GM18508 (cell line): Measurements from ENCODE around the gene FAM185A.
"Not testable (repeated sequence)": the region's sequence is repeated elsewhere in the genome, so short reads cannot be mapped to it uniquely, and the experiment has no call there.

Experiments
- ATAC-seq: cut with Tn5 transposase; IDR thresholded peaks from one replicate; pipeline ENCODE4 v1.9.1; 2021; ENCODE audit warnings: moderate number of reproducible peaks; ENCODE audit not compliant: insufficient read depth, unreplicated experiment

The FAM185A gene

GRCh38 chr7:102828286-102828685 lies 79.5 kb downstream of the FAM185A start:
- ATAC-seq: no peak

DNA sequence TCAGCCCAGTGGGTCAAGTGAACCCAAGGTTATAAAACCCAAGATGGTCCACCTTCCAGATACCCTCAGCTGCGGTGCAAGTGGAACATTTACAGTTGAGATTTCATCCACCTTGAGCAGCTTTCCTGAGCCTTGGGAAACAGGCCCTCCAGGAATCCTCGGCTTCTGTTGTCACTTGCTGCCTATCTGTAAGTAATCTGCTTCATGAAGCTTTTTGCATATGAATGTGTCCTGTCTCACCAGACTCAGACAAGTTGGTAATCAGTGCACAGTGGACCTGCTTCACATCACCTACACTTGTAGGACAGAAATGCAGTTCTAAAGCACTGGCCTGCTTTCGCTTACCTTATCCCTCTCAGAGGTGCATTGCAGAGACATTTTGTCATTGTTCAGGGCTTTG lies 80.3 kb downstream of the FAM185A start:
- no peak for ATAC-seq

- no peak for ATAC-seq
These were observed 81.4 kb downstream of the FAM185A start for GRCh38 chr7:102830197-102830596.

DNA sequence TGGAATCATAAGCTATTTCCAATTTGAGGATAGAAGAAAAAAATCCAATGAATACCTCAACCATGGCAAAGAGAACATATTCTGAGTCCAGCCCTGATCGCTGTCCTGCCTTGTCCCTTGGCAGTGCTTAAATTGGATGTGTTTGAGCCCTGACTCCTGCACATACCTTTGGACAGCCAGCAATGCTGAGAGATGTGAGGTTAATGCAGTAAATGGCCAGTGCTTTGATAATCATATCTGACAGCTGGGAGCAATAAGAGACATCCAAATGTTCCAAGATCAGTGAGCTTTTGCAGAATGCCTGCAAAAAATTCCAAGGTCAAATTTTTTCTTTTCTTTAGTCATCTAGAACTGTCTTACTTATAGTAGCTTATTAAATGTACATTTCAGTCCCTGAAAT lies 83.9 kb downstream of the FAM185A start:
- ATAC-seq: no peak

DNA sequence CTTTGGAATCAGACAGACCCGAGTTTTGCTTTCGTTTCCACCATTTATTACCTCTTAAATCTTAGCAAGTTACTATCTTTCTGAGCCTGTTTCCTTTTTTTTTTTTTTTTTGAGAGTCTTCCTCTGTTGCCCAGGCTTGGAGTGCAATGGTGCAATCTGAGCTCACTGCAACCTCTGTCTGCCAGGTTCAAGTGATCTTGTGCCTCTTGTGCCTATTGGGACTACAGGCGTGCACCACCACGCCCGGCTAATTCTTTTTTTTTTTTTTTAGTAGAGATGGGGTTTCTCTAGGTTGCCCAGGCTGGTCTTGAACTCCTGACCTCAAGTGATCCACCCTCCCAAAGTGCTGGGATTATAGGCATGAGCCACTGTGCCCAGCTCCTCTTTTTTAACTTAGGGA lies 84.5 kb downstream of the FAM185A start:
- no peak for ATAC-seq

GRCh38 chr7:102834466-102834865 lies 85.7 kb downstream of the FAM185A start:
- ATAC-seq: no peak

DNA sequence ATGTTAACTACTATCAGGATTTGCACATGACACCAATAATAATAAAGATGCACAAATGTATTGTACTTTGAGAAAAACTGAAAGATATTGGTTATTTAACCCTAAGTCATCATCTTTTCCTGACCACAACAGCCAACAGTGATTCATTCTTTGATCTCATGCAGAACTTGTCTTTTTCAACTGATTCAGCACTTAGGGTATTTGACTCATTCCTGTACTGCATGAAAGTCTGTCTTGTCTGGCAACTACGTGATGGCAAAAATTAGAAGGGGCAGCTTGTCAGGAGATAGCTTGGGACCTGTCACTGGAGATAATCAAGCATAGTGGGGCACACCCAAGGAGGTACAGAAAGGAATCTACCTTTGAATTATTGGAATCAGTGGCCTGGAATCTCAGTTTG lies 86.2 kb downstream of the FAM185A start:
- ATAC-seq: peak; percentile 91

DNA sequence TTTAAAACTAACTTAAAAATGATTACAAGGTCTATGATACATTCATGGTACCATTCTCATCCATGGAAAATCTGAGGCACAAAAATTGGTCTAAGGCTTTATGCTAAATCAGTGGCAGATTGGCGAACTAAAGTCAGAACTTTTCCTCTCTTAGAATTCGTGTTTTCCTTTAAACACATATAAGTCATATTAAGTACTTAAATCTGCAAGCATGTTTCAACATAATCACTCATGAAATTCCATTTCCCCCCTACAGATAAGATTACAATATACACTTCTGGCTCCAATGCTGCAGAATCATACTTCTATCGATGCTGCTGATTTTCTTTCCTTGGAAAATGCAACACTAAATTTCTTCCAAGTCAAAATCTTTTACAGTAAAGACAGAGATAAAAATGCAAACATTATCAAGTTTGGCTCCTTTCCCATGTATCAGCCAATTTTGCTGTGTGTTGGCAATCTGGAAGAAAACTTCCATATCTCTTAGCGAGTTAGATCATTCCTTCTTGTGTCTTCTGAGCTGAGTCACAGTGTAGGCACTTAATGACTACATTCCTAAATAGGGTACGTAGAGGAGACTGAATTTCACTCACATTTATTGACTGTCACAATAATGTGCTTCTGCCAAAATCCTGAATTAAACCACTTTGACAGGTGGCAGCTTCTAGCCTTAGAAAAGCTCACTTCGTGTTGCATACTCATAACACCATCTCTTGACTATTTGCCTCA lies 87.6 kb downstream of the FAM185A start:
- no peak for ATAC-seq

DNA sequence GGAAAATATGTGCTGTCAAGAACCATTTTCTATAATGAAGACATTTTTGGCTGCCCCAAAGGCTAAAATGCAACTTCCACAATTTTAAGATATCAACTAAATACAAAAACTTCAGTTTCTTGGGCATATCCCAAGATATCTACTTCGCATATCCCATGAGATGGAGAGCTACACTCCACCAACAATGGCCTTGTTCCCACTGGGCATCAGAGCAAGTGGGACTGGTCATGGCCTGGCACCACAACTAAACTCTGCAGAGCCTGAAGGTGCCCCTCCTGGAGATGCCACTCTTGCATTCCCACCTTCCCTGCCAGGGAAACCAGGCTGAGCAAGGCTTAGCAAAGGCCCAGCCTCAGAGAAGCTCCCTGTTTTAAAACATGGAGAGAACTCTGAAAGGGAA lies 88.2 kb downstream of the FAM185A start:
- ATAC-seq: no peak

- ATAC-seq: no peak
These were observed 89.0 kb downstream of the FAM185A start for GRCh38 chr7:102837802-102838201.

- not testable (repeated sequence) for ATAC-seq
These were observed 89.8 kb downstream of the FAM185A start for GRCh38 chr7:102838572-102839101.

DNA sequence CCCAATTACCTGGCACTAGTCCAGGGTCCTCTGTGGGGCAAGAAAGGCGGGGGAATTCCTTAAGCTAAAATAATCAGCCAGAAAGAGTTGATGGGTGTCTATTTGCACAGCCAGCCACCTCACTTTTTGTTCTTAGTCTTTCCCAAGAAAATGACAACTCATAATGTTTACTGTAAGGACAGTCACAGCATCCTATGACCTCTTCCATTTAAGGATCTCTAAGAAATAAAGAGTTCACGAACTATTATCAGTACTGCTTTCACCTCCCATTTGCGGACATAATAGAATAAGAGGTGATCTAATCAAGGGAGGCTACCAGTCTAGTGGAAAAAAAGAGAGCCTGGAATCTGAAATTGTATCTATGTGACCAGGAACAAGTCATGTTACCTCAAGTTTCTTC lies 91.6 kb downstream of the FAM185A start:
- no peak for ATAC-seq

DNA sequence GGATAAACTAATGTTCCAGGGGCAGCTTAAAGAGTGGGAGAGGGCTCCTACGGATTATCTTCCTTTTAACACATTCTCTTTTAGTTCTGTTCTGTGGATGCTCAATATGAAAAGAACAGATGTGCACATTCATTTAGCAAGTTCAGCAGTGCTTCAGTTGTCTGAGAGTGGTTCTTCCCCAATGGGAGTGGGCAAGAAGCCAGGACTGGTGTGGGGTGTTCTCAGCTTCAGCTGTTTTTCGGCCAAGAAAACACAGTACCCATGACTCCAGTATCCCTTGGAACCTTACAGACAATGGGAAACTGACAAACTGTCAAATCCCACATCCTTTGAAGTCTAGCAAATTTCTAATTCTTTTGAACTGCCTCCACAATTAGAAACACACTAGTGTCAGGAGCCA lies 92.5 kb downstream of the FAM185A start:
- no peak for ATAC-seq

- no peak for ATAC-seq
These were observed 93.5 kb downstream of the FAM185A start for GRCh38 chr7:102842284-102842683.

GRCh38 chr7:102843850-102844249 lies 95.1 kb downstream of the FAM185A start:
- ATAC-seq: peak; percentile 86

GRCh38 chr7:102845346-102845745 lies 96.5 kb downstream of the FAM185A start:
- no peak for ATAC-seq

GRCh38 chr7:102849079-102849478 lies 100.3 kb downstream of the FAM185A start:
- ATAC-seq: no peak

DNA sequence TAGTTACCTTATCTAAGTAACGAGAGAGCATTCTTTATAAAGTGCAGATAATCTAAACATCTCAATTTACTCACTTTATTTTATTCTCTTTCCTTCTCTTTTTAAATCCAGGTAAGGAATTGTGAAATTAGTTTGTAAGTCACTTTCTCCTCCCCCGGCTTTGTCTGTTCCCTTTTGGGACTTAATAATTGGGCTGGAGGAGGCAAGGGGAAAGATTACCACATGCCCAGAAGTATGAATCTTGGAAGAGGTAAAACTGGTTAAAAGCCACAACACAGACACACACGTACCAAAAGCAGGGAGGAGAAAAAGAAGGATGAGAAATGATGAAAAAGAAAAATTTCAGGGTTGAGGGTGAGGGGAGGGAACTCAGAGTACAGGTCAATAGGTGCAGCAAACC lies 100.7 kb downstream of the FAM185A start:
- no peak for ATAC-seq

DNA sequence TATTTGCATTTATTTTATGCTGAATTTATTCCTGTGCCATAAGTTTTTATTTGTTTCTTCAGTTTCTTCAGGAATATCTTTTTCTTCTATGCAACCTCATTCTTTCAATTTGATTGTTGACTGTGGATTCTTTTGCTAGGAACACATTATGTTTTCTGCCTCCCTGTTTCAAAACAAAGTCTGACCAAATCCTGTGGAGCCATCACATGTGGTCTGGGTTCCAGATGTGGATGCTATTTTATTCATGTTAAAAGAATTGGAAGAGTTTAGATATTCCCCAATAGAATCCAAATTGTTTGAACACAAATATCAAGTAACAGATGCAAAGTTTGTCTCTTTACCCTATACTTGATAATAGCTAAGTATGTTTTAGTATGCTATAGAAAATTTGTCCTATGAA lies 107.2 kb downstream of the FAM185A start:
- ATAC-seq: no peak
